Activated T-helper 2 cell treated with anti-CD3 and anti-CD28 coated beads, Interferon-gamma antibody, Interleukin-2, Interleukin-4, amounts not matched to agents 10 μg/mL and 5 μg/mL and 100 μg/mL, durations not matched to agents 14 hours and 24 hours and 36 hours (primary cell): Measurements from ENCODE around the gene CACNA1G. TPM values are rescaled to one million over a fixed set of nuclear protein-coding genes. Genes with fewer than 3 reads are reported as not detected.

Source experiments
- DNase-seq: peaks from one replicate; pipeline ENCODE4 v3.0.0; 2021; ENCODE audit warnings: low spot score
- H3K27ac Mint-ChIP-seq: one replicate; pipeline ENCODE4 v1.8.0; 2021; ENCODE audit warnings: mixed read lengths
- H3K27me3 Mint-ChIP-seq: one replicate; pipeline ENCODE4 v1.8.0; 2021; ENCODE audit warnings: low read depth, mixed read lengths
- H3K36me3 Mint-ChIP-seq: one replicate; pipeline ENCODE4 v1.8.0; 2021; ENCODE audit warnings: low read depth, mixed read lengths
- H3K4me1 Mint-ChIP-seq: one replicate; pipeline ENCODE4 v1.8.0; 2021; ENCODE audit warnings: low read depth, mixed read lengths
- H3K4me3 Mint-ChIP-seq: one replicate; pipeline ENCODE4 v1.8.0; 2021; ENCODE audit warnings: low read depth, mild to moderate bottlenecking, moderate library complexity, mixed read lengths
- H3K9me3 Mint-ChIP-seq: one replicate; pipeline ENCODE4 v1.8.0; 2021; ENCODE audit warnings: mixed read lengths
- intact Hi-C: fragments of 100-400 bp; cut with micrococcal nuclease; formaldehyde crosslinking; loops from one replicate; pipeline ENCODE4 v1.15.1; 2023
- total RNA-seq: library from RNA; stranded (reverse); gene quantifications from 2 replicates; pipeline ENCODE4 v1.2.3, GENCODE V29; 2022

CACNA1G gene
- total RNA-seq, 1 donor from 2014 or later: not detected

GRCh38 chr17:50641357-50641756 lies 80.8 kb downstream of the CACNA1G start:
- intact Hi-C loops: no loop called here
- Mint-ChIP-seq H3K4me3 (no peak overlapping the region), H3K9me3 (no peaks in the 10 kb centered on the region)

GRCh38 chr17:50642071-50642721 lies 81.7 kb downstream of the CACNA1G start:
- Mint-ChIP-seq H3K4me1 (no peaks in the 10 kb centered on the region), H3K36me3 (no peaks in the 10 kb centered on the region), H3K4me3 (no peak overlapping the region), H3K27ac (no peak overlapping the region), H3K27me3 (peaks cover 19% of the 10 kb centered on the region), H3K9me3 (no peaks in the 10 kb centered on the region)
- DNase-seq: no peak
- intact Hi-C loops: no loop called here

More at GRCh38 chr17:50641357-50641756, 80.8 kb downstream of the CACNA1G start:
- Mint-ChIP-seq H3K4me1 (no peaks in the 10 kb centered on the region), H3K27ac (no peak overlapping the region), H3K36me3 (no peaks in the 10 kb centered on the region), H3K27me3 (peaks cover 24% of the 10 kb centered on the region)
- DNase-seq: no peak

- H3K36me3 Mint-ChIP-seq: no peaks in the 10 kb centered on the region
- no peak overlapping the region for H3K27ac Mint-ChIP-seq
- H3K27me3 Mint-ChIP-seq: peaks cover 13% of the 10 kb centered on the region
- no peaks in the 10 kb centered on the region for H3K4me1 Mint-ChIP-seq
- H3K9me3 Mint-ChIP-seq: no peaks in the 10 kb centered on the region
- DNase-seq: no peak
- no peak overlapping the region for H3K4me3 Mint-ChIP-seq
- intact Hi-C loops: no loop called here
Observed at GRCh38 chr17:50642722-50643656, 82.5 kb downstream of the CACNA1G start.

GRCh38 chr17:50645748-50646682 lies 85.5 kb downstream of the CACNA1G start:
- no peak for DNase-seq
- Mint-ChIP-seq H3K27me3 (peaks cover 20% of the 10 kb centered on the region), H3K4me3 (no peak overlapping the region), H3K9me3 (no peaks in the 10 kb centered on the region), H3K4me1 (no peaks in the 10 kb centered on the region), H3K36me3 (no peaks in the 10 kb centered on the region), H3K27ac (no peak overlapping the region)
- intact Hi-C loops: no loop called here

GRCh38 chr17:50647187-50647586 lies 86.7 kb downstream of the CACNA1G start:
- H3K4me1 Mint-ChIP-seq: no peaks in the 10 kb centered on the region
- no peaks in the 10 kb centered on the region for H3K36me3 Mint-ChIP-seq
- no peak overlapping the region for H3K27ac Mint-ChIP-seq
- H3K27me3 Mint-ChIP-seq: peaks cover 20% of the 10 kb centered on the region
- H3K4me3 Mint-ChIP-seq: no peak overlapping the region
- H3K9me3 Mint-ChIP-seq: no peaks in the 10 kb centered on the region
- intact Hi-C loops: no loop called here
- no peak for DNase-seq

- H3K9me3 Mint-ChIP-seq: no peaks in the 10 kb centered on the region
- H3K36me3 Mint-ChIP-seq: no peaks in the 10 kb centered on the region
- DNase-seq: no peak
- H3K4me1 Mint-ChIP-seq: no peaks in the 10 kb centered on the region
- no peak overlapping the region for H3K27ac Mint-ChIP-seq
- intact Hi-C loops: no loop called here
- H3K4me3 Mint-ChIP-seq: no peak overlapping the region
- peaks cover 20% of the 10 kb centered on the region for H3K27me3 Mint-ChIP-seq
Observed at GRCh38 chr17:50649042-50649908, 88.8 kb downstream of the CACNA1G start.

GRCh38 chr17:50651661-50652060 lies 91.1 kb downstream of the CACNA1G start:
- peaks cover 14% of the 10 kb centered on the region for H3K27me3 Mint-ChIP-seq
- DNase-seq: no peak
- H3K27ac Mint-ChIP-seq: no peak overlapping the region
- H3K4me1 Mint-ChIP-seq: no peaks in the 10 kb centered on the region
- no peaks in the 10 kb centered on the region for H3K36me3 Mint-ChIP-seq
- intact Hi-C loops: no loop called here
- H3K9me3 Mint-ChIP-seq: no peaks in the 10 kb centered on the region
- no peak overlapping the region for H3K4me3 Mint-ChIP-seq

- Mint-ChIP-seq H3K9me3 (no peaks in the 10 kb centered on the region), H3K27me3 (peaks cover 9% of the 10 kb centered on the region), H3K4me1 (no peaks in the 10 kb centered on the region), H3K36me3 (no peaks in the 10 kb centered on the region), H3K4me3 (no peak overlapping the region), H3K27ac (no peak overlapping the region)
- intact Hi-C loops: no loop called here
- no peak for DNase-seq
Observed at GRCh38 chr17:50653738-50654137, 93.2 kb downstream of the CACNA1G start.

- no peaks in the 10 kb centered on the region for H3K9me3 Mint-ChIP-seq
- H3K27ac Mint-ChIP-seq: no peak overlapping the region
- no peak for DNase-seq
- intact Hi-C loops: no loop called here
- H3K4me1 Mint-ChIP-seq: peaks cover 11% of the 10 kb centered on the region
- no peaks in the 10 kb centered on the region for H3K36me3 Mint-ChIP-seq
- no peaks in the 10 kb centered on the region for H3K27me3 Mint-ChIP-seq
- no peak overlapping the region for H3K4me3 Mint-ChIP-seq
Observed at GRCh38 chr17:50656509-50656908, 96.0 kb downstream of the CACNA1G start.

GRCh38 chr17:50657054-50657453 lies 96.5 kb downstream of the CACNA1G start:
- H3K9me3 Mint-ChIP-seq: no peaks in the 10 kb centered on the region
- H3K27me3 Mint-ChIP-seq: no peaks in the 10 kb centered on the region
- peaks cover 16% of the 10 kb centered on the region for H3K4me1 Mint-ChIP-seq
- DNase-seq: no peak
- H3K4me3 Mint-ChIP-seq: no peak overlapping the region
- H3K36me3 Mint-ChIP-seq: no peaks in the 10 kb centered on the region
- intact Hi-C loops: no loop called here
- no peak overlapping the region for H3K27ac Mint-ChIP-seq

- H3K4me3 Mint-ChIP-seq: no peak overlapping the region
- no peak for DNase-seq
- H3K9me3 Mint-ChIP-seq: no peaks in the 10 kb centered on the region
- no peak overlapping the region for H3K27ac Mint-ChIP-seq
- H3K36me3 Mint-ChIP-seq: no peaks in the 10 kb centered on the region
- intact Hi-C loops: no loop called here
- H3K27me3 Mint-ChIP-seq: no peaks in the 10 kb centered on the region
- H3K4me1 Mint-ChIP-seq: peaks cover 18% of the 10 kb centered on the region
Observed at GRCh38 chr17:50657627-50658026, 97.1 kb downstream of the CACNA1G start.

GRCh38 chr17:50658616-50659015 lies 98.1 kb downstream of the CACNA1G start:
- Mint-ChIP-seq H3K4me3 (no peak overlapping the region), H3K27ac (no peak overlapping the region), H3K9me3 (no peaks in the 10 kb centered on the region), H3K36me3 (no peaks in the 10 kb centered on the region), H3K4me1 (peaks cover 18% of the 10 kb centered on the region), H3K27me3 (no peaks in the 10 kb centered on the region)
- intact Hi-C loops: no loop called here
- DNase-seq: no peak
